ENCODE measurements around the gene CLCN2. TPM values are rescaled to one million over a fixed set of nuclear protein-coding genes. Genes with fewer than 3 reads are reported as not detected.

CLCN2 gene
- total RNA-seq, 1 experiment from 2014 or later, result 3.0 TPM

GRCh38 chr3:184360070-184360928 is 1.1 kb downstream of the CLCN2 start:
- no peak for DNase-seq (ENCODE audit: low spot score)

GRCh38 chr3:184359610-184360009 is 1.8 kb downstream of the CLCN2 start:
- DNase-seq (ENCODE audit: low spot score), result no peak

DNA sequence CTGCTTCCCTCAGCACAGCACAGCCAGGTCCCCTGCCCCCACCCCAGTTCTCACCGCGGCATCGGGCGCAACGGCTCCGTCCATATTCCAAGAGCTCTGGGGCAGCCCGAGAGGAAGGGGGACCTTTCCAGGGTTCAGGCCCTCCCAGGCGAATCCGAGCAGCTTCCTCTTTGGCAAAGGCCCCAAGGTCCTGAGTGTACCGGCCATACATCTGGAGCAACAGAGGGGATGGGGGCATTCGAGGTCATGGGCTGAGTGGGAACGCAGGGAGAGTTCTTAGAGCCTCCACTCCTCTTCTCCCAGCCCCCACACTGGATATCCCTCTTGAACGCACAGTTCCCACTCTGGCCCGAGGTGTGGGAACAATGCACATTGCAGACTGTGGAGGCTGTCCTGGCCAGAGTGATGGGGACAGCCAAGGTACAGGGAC is 2.5 kb downstream of the CLCN2 start:
- DNase-seq (ENCODE audit: low spot score), result no peak

DNA sequence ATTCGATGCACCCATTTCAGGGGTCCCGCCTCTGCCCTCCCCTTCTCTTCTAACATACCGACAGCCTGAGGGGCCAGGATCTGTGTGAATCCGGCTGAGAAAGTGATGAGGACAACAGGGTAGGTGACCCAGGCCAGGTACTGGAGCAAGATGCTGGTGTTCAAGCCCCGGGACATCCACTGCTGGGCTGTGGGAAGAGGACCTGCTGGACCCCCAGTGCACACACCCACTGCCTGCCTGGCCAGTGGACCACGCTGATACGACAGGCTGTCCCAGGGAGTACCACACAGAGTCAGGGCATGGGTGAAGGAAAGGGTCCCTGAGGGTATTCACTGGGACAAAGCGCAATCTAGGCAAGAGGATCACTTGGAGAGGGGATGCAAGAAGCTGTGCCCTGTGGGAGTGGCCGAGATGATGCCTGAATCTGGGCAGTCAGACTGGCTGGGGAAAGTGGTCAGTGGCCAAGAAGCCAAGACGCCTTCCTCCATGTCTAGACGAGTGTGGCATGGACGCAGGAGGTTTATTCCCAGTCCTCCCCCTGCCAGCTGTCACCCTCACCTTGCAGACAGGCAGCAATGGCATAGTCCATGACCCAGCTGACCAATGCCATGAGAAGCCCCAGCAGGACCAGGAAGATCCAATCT is 3.2 kb downstream of the CLCN2 start:
- no peak for DNase-seq (ENCODE audit: low spot score)

DNA sequence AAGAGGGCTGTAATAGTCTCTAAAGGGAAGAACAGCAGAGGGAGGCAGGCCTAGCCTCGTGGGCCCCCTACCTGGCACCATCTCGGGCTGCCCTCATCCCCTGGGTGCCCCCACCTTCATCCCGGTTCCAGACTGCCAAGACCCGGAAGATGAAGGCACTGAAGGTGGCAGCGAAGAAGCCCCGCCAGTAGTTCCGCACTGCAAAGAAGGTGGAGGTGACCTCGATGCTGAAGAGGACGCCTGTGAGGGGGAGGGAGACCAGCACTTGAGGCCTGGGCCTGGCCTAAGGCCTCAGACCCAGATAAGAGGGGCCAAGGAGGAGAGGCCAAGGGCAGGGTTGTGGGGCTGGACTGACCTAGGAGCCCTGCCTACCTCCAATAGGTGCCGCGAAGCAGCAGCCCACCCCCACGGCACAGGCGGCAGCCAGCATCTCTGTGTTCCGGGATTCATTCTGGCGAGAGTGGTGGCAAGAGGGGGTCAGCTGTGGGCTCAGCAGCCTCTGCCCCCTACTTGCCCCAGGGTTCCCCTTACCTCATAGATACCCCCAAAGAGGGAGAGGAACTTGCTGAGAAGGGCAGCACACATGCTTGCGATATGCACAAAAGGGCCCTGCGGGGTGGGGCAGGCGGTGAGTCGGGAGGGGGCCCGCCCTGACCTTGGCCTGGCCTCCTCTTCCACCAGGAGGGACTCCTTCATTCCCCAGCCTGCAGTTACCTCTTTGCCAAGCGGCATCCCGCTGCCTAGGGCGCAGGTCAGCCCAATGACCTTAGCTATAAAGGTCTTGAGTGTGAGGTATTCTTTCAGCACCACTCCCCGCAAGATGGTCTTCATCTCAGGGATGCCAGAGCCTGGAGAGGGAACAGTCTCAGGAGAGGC is 3.9 kb downstream of the CLCN2 start:
- no peak for DNase-seq (ENCODE audit: low spot score)

- DNase-seq (ENCODE audit: low spot score), result no peak
These were observed 6.0 kb downstream of the CLCN2 start for GRCh38 chr3:184355261-184356040.

- DNase-seq (ENCODE audit: low spot score), result no peak
These were observed 6.7 kb downstream of the CLCN2 start for GRCh38 chr3:184354754-184355153.

DNA sequence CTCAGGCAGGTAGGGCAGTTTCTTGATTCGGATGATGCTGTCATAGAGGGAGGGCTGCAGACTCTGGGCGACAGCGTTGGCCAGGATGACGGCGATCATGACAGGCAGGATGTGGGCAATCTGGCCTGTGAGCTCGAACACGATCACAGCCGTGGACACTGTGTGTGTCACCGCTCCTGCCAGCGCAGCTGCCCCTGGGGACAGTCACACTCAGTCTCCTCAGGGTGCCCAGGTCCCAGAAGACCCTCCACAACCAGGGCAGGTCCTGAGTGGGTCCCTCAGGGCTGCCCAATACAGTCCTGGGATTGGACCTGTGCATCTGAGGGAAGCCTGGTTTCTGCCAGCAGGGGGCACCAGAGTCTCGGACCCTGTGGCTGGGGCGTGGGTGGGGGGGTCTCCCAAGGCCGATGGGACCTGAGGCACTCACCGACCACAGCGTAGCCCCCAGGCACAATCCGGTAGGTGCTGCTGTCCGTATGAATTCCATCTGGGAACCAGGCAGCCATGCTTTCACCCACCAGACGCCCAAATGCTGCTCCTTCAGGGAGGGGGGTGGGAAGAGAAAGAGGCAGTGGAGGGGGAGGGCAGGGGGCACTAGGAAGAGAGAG is 7.2 kb downstream of the CLCN2 start:
- no peak for DNase-seq (ENCODE audit: low spot score)

DNA sequence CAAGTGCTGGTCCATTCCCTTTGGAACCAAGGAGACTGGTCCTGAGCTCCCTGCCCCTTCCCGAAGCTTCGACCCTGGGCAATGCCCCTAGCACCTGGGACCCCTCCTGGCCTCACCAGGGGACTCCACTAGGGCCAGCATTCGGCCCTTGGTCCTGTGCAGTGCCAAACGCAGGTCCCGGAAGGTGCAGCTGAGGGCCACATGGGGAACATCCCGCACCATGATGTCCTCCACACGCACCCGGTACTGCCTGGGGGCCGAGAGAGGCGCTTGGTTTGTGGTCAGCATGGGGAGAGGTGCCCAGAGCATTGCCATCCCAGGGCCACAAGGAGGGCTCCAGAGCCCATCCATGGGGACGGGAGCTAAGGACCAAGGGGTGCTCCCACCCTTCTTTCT is 7.9 kb downstream of the CLCN2 start:
- DNase-seq (ENCODE audit: low spot score), result no peak

DNA sequence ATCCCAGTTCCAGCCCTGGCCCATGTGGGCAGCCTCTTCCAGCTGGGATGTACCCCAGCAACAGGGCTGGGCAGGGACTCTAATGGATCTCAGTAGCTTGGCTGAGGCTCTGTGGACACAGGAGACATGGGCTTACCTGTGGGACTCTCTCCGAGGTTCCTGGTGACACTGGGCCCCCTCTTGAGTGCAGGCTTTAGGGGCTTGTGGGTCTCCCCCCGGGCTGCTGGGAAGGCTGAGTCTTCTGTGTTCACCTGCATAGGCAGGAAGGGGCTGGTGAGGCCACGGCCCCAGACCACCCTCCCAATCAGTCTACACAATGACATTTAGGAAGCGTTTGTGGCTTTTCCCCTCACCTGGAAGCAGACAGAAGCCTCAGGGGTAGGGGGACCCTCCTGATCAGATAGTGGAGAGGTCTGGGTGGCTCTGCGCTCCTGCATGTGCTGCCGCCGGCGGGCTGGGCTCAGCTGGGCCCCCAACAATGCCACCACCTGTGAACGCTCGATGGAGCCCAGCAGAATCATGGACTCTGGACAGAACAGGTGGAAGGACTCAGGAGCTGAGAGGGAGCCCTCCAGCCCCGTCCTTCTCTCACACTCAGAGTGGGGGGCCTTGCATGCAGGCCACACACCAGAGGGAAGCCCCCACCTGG is 8.4 kb downstream of the CLCN2 start:
- no peak for DNase-seq (ENCODE audit: low spot score)

- DNase-seq (ENCODE audit: low spot score), result no peak
These were observed 9.1 kb downstream of the CLCN2 start for GRCh38 chr3:184352149-184352785.

GRCh38 chr3:184351511-184352148 is 9.8 kb downstream of the CLCN2 start:
- no peak for DNase-seq (ENCODE audit: low spot score)

DNA sequence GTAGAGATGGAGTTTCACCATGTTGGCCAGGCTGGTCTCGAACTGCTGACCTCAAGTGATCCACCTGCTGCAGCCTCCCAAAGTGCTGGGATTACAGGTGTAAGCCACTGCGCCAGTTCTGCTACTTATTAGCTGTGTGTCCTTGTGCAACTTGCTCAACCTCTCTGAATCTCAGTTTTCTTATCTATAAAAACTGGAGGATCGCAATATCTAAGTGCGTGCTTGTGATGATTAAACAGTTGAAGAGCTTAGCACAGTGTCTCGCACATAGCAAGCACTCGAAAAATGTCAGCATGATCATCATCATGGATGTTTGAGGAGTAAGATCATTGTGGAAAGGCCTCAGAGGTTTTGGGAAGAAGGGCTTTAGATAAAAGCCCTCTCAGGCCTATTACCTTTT is 10.8 kb downstream of the CLCN2 start:
- no peak for DNase-seq (ENCODE audit: low spot score)

DNA sequence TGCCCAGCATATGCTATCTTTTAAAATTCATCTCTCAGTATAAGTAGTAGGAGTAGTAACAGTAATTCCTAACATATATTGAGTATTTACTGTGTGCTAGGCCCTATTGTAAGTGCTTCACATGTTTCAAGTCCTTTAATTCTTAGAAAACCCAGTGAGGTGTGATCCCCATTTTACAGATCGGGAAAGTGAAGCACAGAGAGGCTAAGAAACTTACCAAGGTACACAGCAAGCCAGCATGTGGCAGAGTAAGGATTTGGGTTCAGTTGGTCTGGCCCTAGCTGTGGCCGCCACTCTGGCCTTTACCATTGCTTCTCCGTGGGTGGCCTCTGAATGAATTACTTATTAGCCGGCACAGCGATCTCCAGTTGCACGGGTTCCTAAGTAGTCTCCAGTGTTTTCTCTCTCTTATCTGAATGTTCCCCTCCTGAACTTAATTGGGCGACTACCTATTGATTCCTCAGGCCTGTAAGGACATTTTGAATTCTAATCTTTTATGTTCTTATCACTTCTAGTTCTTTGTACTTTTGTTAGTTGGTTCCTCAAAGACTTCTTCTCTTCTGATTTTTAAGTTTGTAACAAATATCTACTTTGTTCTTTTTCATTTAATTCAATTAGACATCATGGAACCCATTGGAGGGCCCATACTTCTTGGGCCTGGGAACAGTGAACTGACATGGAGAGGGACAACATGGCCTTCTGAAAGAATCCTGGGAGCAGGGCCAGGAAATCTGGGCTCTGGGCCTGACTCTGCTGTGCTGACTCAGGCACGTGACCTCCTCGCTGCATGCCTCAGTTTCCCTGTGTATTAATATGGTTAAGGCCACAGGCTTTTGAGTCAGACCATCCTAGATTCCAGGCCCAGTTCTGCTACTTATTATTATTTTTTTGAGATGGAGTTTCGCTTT is 11.6 kb downstream of the CLCN2 start:
- no peak for DNase-seq (ENCODE audit: low spot score)

GRCh38 chr3:184348057-184348382 is 13.4 kb downstream of the CLCN2 start:
- DNase-seq (ENCODE audit: low spot score), result no peak

- DNase-seq (ENCODE audit: low spot score), result no peak
These were observed 13.9 kb downstream of the CLCN2 start for GRCh38 chr3:184347321-184348056.

DNA sequence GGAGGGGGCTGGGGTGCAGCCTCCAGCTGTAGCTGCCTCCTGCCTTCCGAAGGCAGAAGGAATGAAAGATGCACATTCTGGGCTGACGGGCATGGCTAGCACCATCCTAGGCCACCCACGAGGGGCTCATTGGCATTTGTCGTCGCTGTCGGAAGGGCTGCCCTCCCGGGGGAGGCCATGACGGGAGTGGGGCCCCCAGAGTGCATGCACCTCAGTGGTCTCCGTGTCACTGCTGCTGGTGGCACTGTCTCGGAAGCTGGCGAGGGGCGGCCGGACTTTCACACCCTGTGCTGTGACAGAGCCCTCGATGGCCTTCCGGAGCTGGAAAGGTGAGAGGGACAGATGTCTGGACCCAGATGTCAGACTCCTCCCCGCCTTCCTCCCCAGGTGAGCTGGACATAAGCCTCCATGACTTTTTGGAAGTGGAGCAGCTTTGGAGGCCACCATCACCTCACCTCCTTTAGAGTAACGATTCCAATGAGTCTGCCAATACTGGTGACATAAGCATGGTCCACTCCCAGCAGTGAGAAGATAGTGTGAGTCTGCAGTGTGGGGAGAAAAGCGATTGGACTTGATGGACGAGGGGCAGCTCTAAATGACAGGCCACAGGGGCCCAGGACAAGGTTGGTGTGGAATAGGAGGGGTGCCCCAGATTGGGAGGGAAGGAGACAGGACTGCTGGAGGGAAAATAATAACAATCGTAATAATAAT is 14.8 kb downstream of the CLCN2 start:
- no peak for DNase-seq (ENCODE audit: low spot score)

Data from A172 (cell line).